GM18951 (cell line): ENCODE measurements around the gene KRT20.

Experiments used
- POLR2A ChIP-seq: IDR thresholded peaks from 4 replicates; pipeline ENCODE4 v1.6.1; 2011; ENCODE audit warnings: mild to moderate bottlenecking; ENCODE audit not compliant: insufficient read length, insufficient read depth; ENCODE audit errors: extremely low read depth
- in situ Hi-C: fragments of 300-500 bp; cut with MboI; formaldehyde crosslinking; loops from one replicate; pipeline ENCODE4 v1.12.0; 2022; ENCODE audit warnings: low sequenced_read_pairs, mixed read lengths, inconsistent platforms; ENCODE audit not compliant: unreplicated experiment

Gene KRT20

GRCh38 chr17:40909755-40910154 lies 24.7 kb upstream of the KRT20 start:
- in situ Hi-C loops: loop anchor here (25.0 kb wide), 1 partner anchor 753 kb away; no protein-coding TSS in a partner anchor
- TF ChIP-seq POLR2A: no peak

GRCh38 chr17:40909351-40909750 lies 24.3 kb upstream of the KRT20 start:
- in situ Hi-C loops: loop anchor here (25.0 kb wide), 1 partner anchor 753 kb away; no protein-coding TSS in a partner anchor
- TF ChIP-seq POLR2A: no peak

GRCh38 chr17:40906613-40907012 lies 21.6 kb upstream of the KRT20 start:
- TF ChIP-seq POLR2A: no peak
- in situ Hi-C loops: loop anchor here (25.0 kb wide), 1 partner anchor 756 kb away; no protein-coding TSS in a partner anchor

- in situ Hi-C loops: loop anchor here (25.0 kb wide), 1 partner anchor 757 kb away; no protein-coding TSS in a partner anchor
- no peak for TF ChIP-seq POLR2A
Observed at GRCh38 chr17:40905370-40905769, 20.3 kb upstream of the KRT20 start.

- in situ Hi-C loops: loop anchor here (25.0 kb wide), 1 partner anchor 759 kb away; no protein-coding TSS in a partner anchor
- TF ChIP-seq POLR2A: no peak
Observed at GRCh38 chr17:40903129-40903847, 18.2 kb upstream of the KRT20 start.

- no peak for TF ChIP-seq POLR2A
- in situ Hi-C loops: loop anchor here (25.0 kb wide), 1 partner anchor 760 kb away; no protein-coding TSS in a partner anchor
Observed at GRCh38 chr17:40902498-40902897, 17.5 kb upstream of the KRT20 start.

GRCh38 chr17:40901981-40902474 lies 17.0 kb upstream of the KRT20 start:
- in situ Hi-C loops: loop anchor here (25.0 kb wide), 1 partner anchor 760 kb away; no protein-coding TSS in a partner anchor
- no peak for TF ChIP-seq POLR2A

- TF ChIP-seq POLR2A: no peak
- in situ Hi-C loops: loop anchor here (25.0 kb wide), 1 partner anchor 761 kb away; no protein-coding TSS in a partner anchor
Observed at GRCh38 chr17:40900809-40901356, 15.8 kb upstream of the KRT20 start.

GRCh38 chr17:40896916-40897455 lies 11.9 kb upstream of the KRT20 start:
- in situ Hi-C loops: no loop called here
- TF ChIP-seq POLR2A: no peak

GRCh38 chr17:40895106-40895730 lies 10.2 kb upstream of the KRT20 start:
- no peak for TF ChIP-seq POLR2A
- in situ Hi-C loops: no loop called here

- in situ Hi-C loops: no loop called here
- TF ChIP-seq POLR2A: no peak
Observed at GRCh38 chr17:40888196-40888720, 3.2 kb upstream of the KRT20 start.

- in situ Hi-C loops: no loop called here
- no peak for TF ChIP-seq POLR2A
Observed at GRCh38 chr17:40886090-40886489, 1.0 kb upstream of the KRT20 start.
